Skeletal muscle satellite cell (primary cell): ENCODE results near the gene PIK3C2G.

Experiments used
- H3K27me3 ChIP-seq: 2 replicates; pipeline ENCODE4 v1.7.0; 2013; ENCODE audit warnings: low read length; ENCODE audit not compliant: control insufficient read depth, insufficient read depth
- H3K36me3 ChIP-seq: 2 replicates; pipeline ENCODE4 v1.7.0; 2013; ENCODE audit warnings: mild to moderate bottlenecking, control low read depth, low read length; ENCODE audit not compliant: insufficient read depth
- H3K4me1 ChIP-seq: 2 replicates; pipeline ENCODE4 v1.7.0; 2013; ENCODE audit warnings: low read length; ENCODE audit not compliant: control insufficient read depth, insufficient read depth
- H3K4me2 ChIP-seq: 2 replicates; pipeline ENCODE4 v1.7.0; 2013; ENCODE audit warnings: mild to moderate bottlenecking, low read length
- H3K4me3 ChIP-seq: 2 replicates; pipeline ENCODE4 v1.7.0; 2013; ENCODE audit warnings: low read length
- H3K9ac ChIP-seq: 2 replicates; pipeline ENCODE4 v1.7.0; 2013; ENCODE audit warnings: mild to moderate bottlenecking, low read depth, low read length, moderate library complexity
- H3K9me3 ChIP-seq: replicated peaks from 2 replicates; pipeline ENCODE4 v1.7.0; 2013; ENCODE audit warnings: mild to moderate bottlenecking, control low read depth, low read length

Gene PIK3C2G

GRCh38 chr12:18546399-18546798, 285.1 kb downstream of the PIK3C2G start:
- H3K4me2 ChIP-seq = no peak overlapping the region
- no peaks in the 10 kb centered on the region for H3K4me1 ChIP-seq
- no peaks in the 10 kb centered on the region for H3K36me3 ChIP-seq
- H3K27me3 ChIP-seq = no peaks in the 10 kb centered on the region
- H3K9me3 ChIP-seq = no peaks in the 10 kb centered on the region
- H3K4me3 ChIP-seq = no peak overlapping the region
- H3K9ac ChIP-seq = no peak overlapping the region

GRCh38 chr12:18549598-18549997, 288.3 kb downstream of the PIK3C2G start:
- Histone ChIP-seq H3K27me3 (no peaks in the 10 kb centered on the region), H3K36me3 (no peaks in the 10 kb centered on the region), H3K9me3 (no peaks in the 10 kb centered on the region), H3K4me3 (no peak overlapping the region), H3K9ac (no peak overlapping the region), H3K4me2 (no peak overlapping the region), H3K4me1 (no peaks in the 10 kb centered on the region)

GRCh38 chr12:18551106-18551505, 289.8 kb downstream of the PIK3C2G start:
- no peaks in the 10 kb centered on the region for H3K9me3 ChIP-seq
- H3K9ac ChIP-seq = no peak overlapping the region
- no peaks in the 10 kb centered on the region for H3K4me1 ChIP-seq
- H3K27me3 ChIP-seq = no peaks in the 10 kb centered on the region
- H3K4me2 ChIP-seq = no peak overlapping the region
- no peak overlapping the region for H3K4me3 ChIP-seq
- H3K36me3 ChIP-seq = no peaks in the 10 kb centered on the region

GRCh38 chr12:18551701-18552100, 290.4 kb downstream of the PIK3C2G start:
- no peaks in the 10 kb centered on the region for H3K36me3 ChIP-seq
- H3K4me3 ChIP-seq = no peak overlapping the region
- H3K9me3 ChIP-seq = no peaks in the 10 kb centered on the region
- H3K27me3 ChIP-seq = no peaks in the 10 kb centered on the region
- H3K4me1 ChIP-seq = no peaks in the 10 kb centered on the region
- H3K9ac ChIP-seq = no peak overlapping the region
- no peak overlapping the region for H3K4me2 ChIP-seq

GRCh38 chr12:18552829-18553228, 291.5 kb downstream of the PIK3C2G start:
- Histone ChIP-seq H3K9ac (no peak overlapping the region), H3K4me2 (no peak overlapping the region), H3K4me3 (no peak overlapping the region), H3K4me1 (no peaks in the 10 kb centered on the region), H3K36me3 (no peaks in the 10 kb centered on the region), H3K27me3 (no peaks in the 10 kb centered on the region), H3K9me3 (no peaks in the 10 kb centered on the region)

- Histone ChIP-seq H3K4me3 (no peak overlapping the region), H3K9me3 (no peaks in the 10 kb centered on the region), H3K4me1 (no peaks in the 10 kb centered on the region), H3K27me3 (no peaks in the 10 kb centered on the region), H3K36me3 (no peaks in the 10 kb centered on the region), H3K4me2 (no peak overlapping the region), H3K9ac (no peak overlapping the region)
Measured at GRCh38 chr12:18556161-18556560, 294.8 kb downstream of the PIK3C2G start.

- Histone ChIP-seq H3K9ac (no peak overlapping the region), H3K9me3 (no peaks in the 10 kb centered on the region), H3K36me3 (no peaks in the 10 kb centered on the region), H3K4me1 (no peaks in the 10 kb centered on the region), H3K27me3 (no peaks in the 10 kb centered on the region), H3K4me3 (no peak overlapping the region), H3K4me2 (no peak overlapping the region)
Measured at GRCh38 chr12:18559242-18559641, 297.9 kb downstream of the PIK3C2G start.

GRCh38 chr12:18562531-18562930, 301.2 kb downstream of the PIK3C2G start:
- no peaks in the 10 kb centered on the region for H3K9me3 ChIP-seq
- no peaks in the 10 kb centered on the region for H3K4me1 ChIP-seq
- no peaks in the 10 kb centered on the region for H3K36me3 ChIP-seq
- H3K4me2 ChIP-seq = no peak overlapping the region
- H3K4me3 ChIP-seq = no peak overlapping the region
- no peaks in the 10 kb centered on the region for H3K27me3 ChIP-seq
- H3K9ac ChIP-seq = no peak overlapping the region

GRCh38 chr12:18564306-18564705, 303.0 kb downstream of the PIK3C2G start:
- Histone ChIP-seq H3K36me3 (no peaks in the 10 kb centered on the region), H3K4me2 (no peak overlapping the region), H3K9ac (no peak overlapping the region)

GRCh38 chr12:18567787-18568186, 306.5 kb downstream of the PIK3C2G start:
- H3K4me3 ChIP-seq = no peak overlapping the region
- H3K9ac ChIP-seq = no peak overlapping the region
- H3K4me1 ChIP-seq = no peaks in the 10 kb centered on the region
- no peak overlapping the region for H3K4me2 ChIP-seq
- H3K27me3 ChIP-seq = no peaks in the 10 kb centered on the region
- H3K36me3 ChIP-seq = no peaks in the 10 kb centered on the region
- H3K9me3 ChIP-seq = no peaks in the 10 kb centered on the region

More at GRCh38 chr12:18564306-18564705, 303.0 kb downstream of the PIK3C2G start:
- no peaks in the 10 kb centered on the region for H3K27me3 ChIP-seq
- no peaks in the 10 kb centered on the region for H3K4me1 ChIP-seq
- no peak overlapping the region for H3K4me3 ChIP-seq
- no peaks in the 10 kb centered on the region for H3K9me3 ChIP-seq

GRCh38 chr12:18570543-18570942, 309.2 kb downstream of the PIK3C2G start:
- no peaks in the 10 kb centered on the region for H3K4me1 ChIP-seq
- H3K9me3 ChIP-seq = no peaks in the 10 kb centered on the region
- no peak overlapping the region for H3K9ac ChIP-seq
- no peak overlapping the region for H3K4me3 ChIP-seq
- H3K36me3 ChIP-seq = no peaks in the 10 kb centered on the region
- H3K27me3 ChIP-seq = no peaks in the 10 kb centered on the region
- no peak overlapping the region for H3K4me2 ChIP-seq

GRCh38 chr12:18576104-18576626, 314.8 kb downstream of the PIK3C2G start:
- Histone ChIP-seq H3K27me3 (no peaks in the 10 kb centered on the region), H3K36me3 (no peaks in the 10 kb centered on the region), H3K4me1 (peaks cover 25% of the 10 kb centered on the region), H3K9me3 (no peaks in the 10 kb centered on the region), H3K9ac (no peak overlapping the region), H3K4me3 (no peak overlapping the region), H3K4me2 (peak overlapping the region; percentile 12)
